NCI-H2171 (cell line): ENCODE results near the gene NUP205.

Experiments used
- DNase-seq: peaks from one replicate; lab custom pipeline; 2025; lab: John Stamatoyannopoulos, UW

The NUP205 gene

GRCh38 chr7:135557455-135558336, at the start of gene NUP205:
Gene NUP205, plus strand, starts transcription at chr7:135557917. Its CDS starts 28 bp downstream, at chr7:135557945.
- DNase-seq, result peak; percentile 89

- DNase-seq, result no peak
These were observed 48.7 kb upstream of the NUP205 start for GRCh38 chr7:135508883-135509588.

- no peak for DNase-seq
These were observed 48.2 kb upstream of the NUP205 start for GRCh38 chr7:135509589-135509838.

GRCh38 chr7:135509839-135510591, 47.7 kb upstream of the NUP205 start, which contains the start of gene CNOT4:
Gene CNOT4, minus strand, starts transcription at chr7:135510102. Its CDS starts 71,771 bp downstream, at chr7:135438331.
- peak; percentile 97 for DNase-seq

GRCh38 chr7:135510592-135511183, 47.0 kb upstream of the NUP205 start:
- peak; percentile 4 for DNase-seq

- peak; percentile 20 for DNase-seq
These were observed 45.4 kb upstream of the NUP205 start for GRCh38 chr7:135512135-135512887.

GRCh38 chr7:135514856-135515255, 42.9 kb upstream of the NUP205 start:
- DNase-seq, result no peak

- DNase-seq, result no peak
These were observed 40.7 kb upstream of the NUP205 start for GRCh38 chr7:135517060-135517459.

GRCh38 chr7:135518748-135519147, 39.0 kb upstream of the NUP205 start:
- no peak for DNase-seq

- DNase-seq, result no peak
These were observed 38.5 kb upstream of the NUP205 start for GRCh38 chr7:135519233-135519688.

- no peak for DNase-seq
These were observed 37.8 kb upstream of the NUP205 start for GRCh38 chr7:135519871-135520270.

- no peak for DNase-seq
These were observed 35.2 kb upstream of the NUP205 start for GRCh38 chr7:135522509-135522908.

- no peak for DNase-seq
These were observed 34.6 kb upstream of the NUP205 start for GRCh38 chr7:135523146-135523545.

- DNase-seq, result no peak
These were observed 32.3 kb upstream of the NUP205 start for GRCh38 chr7:135525426-135525825.

- DNase-seq, result no peak
These were observed 30.7 kb upstream of the NUP205 start for GRCh38 chr7:135527025-135527424.

- no peak for DNase-seq
These were observed 21.6 kb upstream of the NUP205 start for GRCh38 chr7:135536150-135536549.

GRCh38 chr7:135537453-135537852, 20.3 kb upstream of the NUP205 start:
- DNase-seq, result no peak

GRCh38 chr7:135537905-135538304, 19.8 kb upstream of the NUP205 start:
- DNase-seq, result no peak

- no peak for DNase-seq
These were observed 19.3 kb upstream of the NUP205 start for GRCh38 chr7:135538376-135538775.

- DNase-seq, result no peak
These were observed 18.1 kb upstream of the NUP205 start for GRCh38 chr7:135539629-135540028.

- no peak for DNase-seq
These were observed 16.7 kb upstream of the NUP205 start for GRCh38 chr7:135541029-135541428.
